H1 (cell line): ENCODE measurements around the gene GCGR. TPM values are rescaled to one million over a fixed set of nuclear protein-coding genes. Genes with fewer than 3 reads are reported as not detected.

ENCODE experiments used
- HDAC6 ChIP-seq: IDR thresholded peaks from one replicate; pipeline ENCODE4 v1.7.1; 2012; ENCODE audit warnings: low read depth, mild to moderate bottlenecking, inconsistent platforms, low read length, moderate library complexity
- RAD21 ChIP-seq, 2 experiments: IDR thresholded peaks in 1 of 2; conservative IDR thresholded peaks in 1 of 2; 2 replicates each; pipeline ENCODE4 v1.6.1; 2011; ENCODE audit warnings: low read depth in 2 of 2, low read length in 2 of 2, improper control_type of control experiment in 1 of 2, inconsistent platforms in 1 of 2, mild to moderate bottlenecking in 1 of 2, moderate library complexity in 1 of 2
- RXRA ChIP-seq: IDR thresholded peaks from 2 replicates; pipeline ENCODE4 v1.6.1; 2011; ENCODE audit warnings: low read depth, mild to moderate bottlenecking, low read length, moderate library complexity; ENCODE audit not compliant: insufficient read depth
- polyA plus RNA-seq, 7 experiments: library from polyadenylated mRNA; depleted of rRNA in 3 of 7; stranded (reverse) in 5 of 7; unstranded in 2 of 7; fragments of >200 nt in 5 of 7; fragments of 200-250 nt in 2 of 7; gene quantifications; 1 replicate in 5 of 7; 2 replicates in 1 of 7; 4 replicates in 1 of 7; pipeline versions ENCODE4 v1.2.1 to v1.2.3, GENCODE V29; 2011 to 2013; ENCODE audit warnings: missing spikeins in 2 of 7, mixed read lengths in 2 of 7
- total RNA-seq: library from RNA; stranded (reverse); fragmentation: NEBNext Ultra II Directional; extraction: Animal tissue kit (Norgen Biotek cat#: 25700); gene quantifications from 2 replicates; pipeline ENCODE4 v1.2.1, GENCODE V29; 2021
- TF ChIP-seq, protein P1 (sequence below): IDR thresholded peaks from 2 replicates; pipeline ENCODE4 v1.6.1; 2012; ENCODE audit warnings: inconsistent platforms
- TF ChIP-seq, protein P2 (sequence below): fragments of 300-600 bp; sonication (generic); IDR thresholded peaks from 2 replicates; pipeline ENCODE4 v1.7.1; 2012; ENCODE audit warnings: low read length, moderate library complexity, mild to moderate bottlenecking, inconsistent platforms; ENCODE audit not compliant: insufficient replicate concordance

The GCGR gene
- total and polyA plus RNA-seq, 2 of the 8 experiments (the other 6 are each of a cell fraction or from before 2014, with no cell fraction given) = 0.44 to 0.56 TPM

GRCh38 chr17:81821603-81822311 lies 17.8 kb downstream of the GCGR start (continued):
- TF ChIP-seq HDAC6 (no peak), RAD21 (IDR thresholded peaks at IDR 0.05 in 1 of 2, conservative IDR thresholded peaks at IDR 0.05 in 1 of 2; ENCODE audit: low read depth in 2 of 2, low read length in 2 of 2) (peak in 1 of 2 experiments; percentile 42; a peak in 2 of 4 replicates), RXRA (no peak)
- TF ChIP-seq, protein P1, sequence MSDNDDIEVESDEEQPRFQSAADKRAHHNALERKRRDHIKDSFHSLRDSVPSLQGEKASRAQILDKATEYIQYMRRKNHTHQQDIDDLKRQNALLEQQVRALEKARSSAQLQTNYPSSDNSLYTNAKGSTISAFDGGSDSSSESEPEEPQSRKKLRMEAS = no peak
- TF ChIP-seq, protein P2, sequence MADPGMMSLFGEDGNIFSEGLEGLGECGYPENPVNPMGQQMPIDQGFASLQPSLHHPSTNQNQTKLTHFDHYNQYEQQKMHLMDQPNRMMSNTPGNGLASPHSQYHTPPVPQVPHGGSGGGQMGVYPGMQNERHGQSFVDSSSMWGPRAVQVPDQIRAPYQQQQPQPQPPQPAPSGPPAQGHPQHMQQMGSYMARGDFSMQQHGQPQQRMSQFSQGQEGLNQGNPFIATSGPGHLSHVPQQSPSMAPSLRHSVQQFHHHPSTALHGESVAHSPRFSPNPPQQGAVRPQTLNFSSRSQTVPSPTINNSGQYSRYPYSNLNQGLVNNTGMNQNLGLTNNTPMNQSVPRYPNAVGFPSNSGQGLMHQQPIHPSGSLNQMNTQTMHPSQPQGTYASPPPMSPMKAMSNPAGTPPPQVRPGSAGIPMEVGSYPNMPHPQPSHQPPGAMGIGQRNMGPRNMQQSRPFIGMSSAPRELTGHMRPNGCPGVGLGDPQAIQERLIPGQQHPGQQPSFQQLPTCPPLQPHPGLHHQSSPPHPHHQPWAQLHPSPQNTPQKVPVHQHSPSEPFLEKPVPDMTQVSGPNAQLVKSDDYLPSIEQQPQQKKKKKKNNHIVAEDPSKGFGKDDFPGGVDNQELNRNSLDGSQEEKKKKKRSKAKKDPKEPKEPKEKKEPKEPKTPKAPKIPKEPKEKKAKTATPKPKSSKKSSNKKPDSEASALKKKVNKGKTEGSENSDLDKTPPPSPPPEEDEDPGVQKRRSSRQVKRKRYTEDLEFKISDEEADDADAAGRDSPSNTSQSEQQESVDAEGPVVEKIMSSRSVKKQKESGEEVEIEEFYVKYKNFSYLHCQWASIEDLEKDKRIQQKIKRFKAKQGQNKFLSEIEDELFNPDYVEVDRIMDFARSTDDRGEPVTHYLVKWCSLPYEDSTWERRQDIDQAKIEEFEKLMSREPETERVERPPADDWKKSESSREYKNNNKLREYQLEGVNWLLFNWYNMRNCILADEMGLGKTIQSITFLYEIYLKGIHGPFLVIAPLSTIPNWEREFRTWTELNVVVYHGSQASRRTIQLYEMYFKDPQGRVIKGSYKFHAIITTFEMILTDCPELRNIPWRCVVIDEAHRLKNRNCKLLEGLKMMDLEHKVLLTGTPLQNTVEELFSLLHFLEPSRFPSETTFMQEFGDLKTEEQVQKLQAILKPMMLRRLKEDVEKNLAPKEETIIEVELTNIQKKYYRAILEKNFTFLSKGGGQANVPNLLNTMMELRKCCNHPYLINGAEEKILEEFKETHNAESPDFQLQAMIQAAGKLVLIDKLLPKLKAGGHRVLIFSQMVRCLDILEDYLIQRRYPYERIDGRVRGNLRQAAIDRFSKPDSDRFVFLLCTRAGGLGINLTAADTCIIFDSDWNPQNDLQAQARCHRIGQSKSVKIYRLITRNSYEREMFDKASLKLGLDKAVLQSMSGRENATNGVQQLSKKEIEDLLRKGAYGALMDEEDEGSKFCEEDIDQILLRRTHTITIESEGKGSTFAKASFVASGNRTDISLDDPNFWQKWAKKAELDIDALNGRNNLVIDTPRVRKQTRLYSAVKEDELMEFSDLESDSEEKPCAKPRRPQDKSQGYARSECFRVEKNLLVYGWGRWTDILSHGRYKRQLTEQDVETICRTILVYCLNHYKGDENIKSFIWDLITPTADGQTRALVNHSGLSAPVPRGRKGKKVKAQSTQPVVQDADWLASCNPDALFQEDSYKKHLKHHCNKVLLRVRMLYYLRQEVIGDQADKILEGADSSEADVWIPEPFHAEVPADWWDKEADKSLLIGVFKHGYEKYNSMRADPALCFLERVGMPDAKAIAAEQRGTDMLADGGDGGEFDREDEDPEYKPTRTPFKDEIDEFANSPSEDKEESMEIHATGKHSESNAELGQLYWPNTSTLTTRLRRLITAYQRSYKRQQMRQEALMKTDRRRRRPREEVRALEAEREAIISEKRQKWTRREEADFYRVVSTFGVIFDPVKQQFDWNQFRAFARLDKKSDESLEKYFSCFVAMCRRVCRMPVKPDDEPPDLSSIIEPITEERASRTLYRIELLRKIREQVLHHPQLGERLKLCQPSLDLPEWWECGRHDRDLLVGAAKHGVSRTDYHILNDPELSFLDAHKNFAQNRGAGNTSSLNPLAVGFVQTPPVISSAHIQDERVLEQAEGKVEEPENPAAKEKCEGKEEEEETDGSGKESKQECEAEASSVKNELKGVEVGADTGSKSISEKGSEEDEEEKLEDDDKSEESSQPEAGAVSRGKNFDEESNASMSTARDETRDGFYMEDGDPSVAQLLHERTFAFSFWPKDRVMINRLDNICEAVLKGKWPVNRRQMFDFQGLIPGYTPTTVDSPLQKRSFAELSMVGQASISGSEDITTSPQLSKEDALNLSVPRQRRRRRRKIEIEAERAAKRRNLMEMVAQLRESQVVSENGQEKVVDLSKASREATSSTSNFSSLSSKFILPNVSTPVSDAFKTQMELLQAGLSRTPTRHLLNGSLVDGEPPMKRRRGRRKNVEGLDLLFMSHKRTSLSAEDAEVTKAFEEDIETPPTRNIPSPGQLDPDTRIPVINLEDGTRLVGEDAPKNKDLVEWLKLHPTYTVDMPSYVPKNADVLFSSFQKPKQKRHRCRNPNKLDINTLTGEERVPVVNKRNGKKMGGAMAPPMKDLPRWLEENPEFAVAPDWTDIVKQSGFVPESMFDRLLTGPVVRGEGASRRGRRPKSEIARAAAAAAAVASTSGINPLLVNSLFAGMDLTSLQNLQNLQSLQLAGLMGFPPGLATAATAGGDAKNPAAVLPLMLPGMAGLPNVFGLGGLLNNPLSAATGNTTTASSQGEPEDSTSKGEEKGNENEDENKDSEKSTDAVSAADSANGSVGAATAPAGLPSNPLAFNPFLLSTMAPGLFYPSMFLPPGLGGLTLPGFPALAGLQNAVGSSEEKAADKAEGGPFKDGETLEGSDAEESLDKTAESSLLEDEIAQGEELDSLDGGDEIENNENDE = no peak
